GM13977 (cell line): Measurements from ENCODE around the gene MAPK9.

Source experiments
- DNase-seq: peaks from one replicate; pipeline ENCODE4 v3.0.0; 2012; ENCODE audit warnings: low spot score
- in situ Hi-C: fragments of 300-500 bp; cut with MboI; formaldehyde crosslinking; loops from one replicate; pipeline ENCODE4 v1.12.0; 2022; ENCODE audit warnings: low sequenced_read_pairs, low pct_unique_long_range_greater_than_20kb, mixed read lengths, inconsistent platforms; ENCODE audit not compliant: unreplicated experiment
- TF ChIP-seq, protein P1 (sequence below): IDR thresholded peaks from 2 replicates; pipeline ENCODE4 v1.5.1; 2012; ENCODE audit warnings: mild to moderate bottlenecking, control low read depth; ENCODE audit not compliant: insufficient read depth; ENCODE audit errors: extremely low read depth, missing control alignments

The MAPK9 gene

GRCh38 chr5:180296771-180297170, 4.9 kb upstream of the MAPK9 start:
- in situ Hi-C loops, result no loop called here
- TF ChIP-seq, protein P1, sequence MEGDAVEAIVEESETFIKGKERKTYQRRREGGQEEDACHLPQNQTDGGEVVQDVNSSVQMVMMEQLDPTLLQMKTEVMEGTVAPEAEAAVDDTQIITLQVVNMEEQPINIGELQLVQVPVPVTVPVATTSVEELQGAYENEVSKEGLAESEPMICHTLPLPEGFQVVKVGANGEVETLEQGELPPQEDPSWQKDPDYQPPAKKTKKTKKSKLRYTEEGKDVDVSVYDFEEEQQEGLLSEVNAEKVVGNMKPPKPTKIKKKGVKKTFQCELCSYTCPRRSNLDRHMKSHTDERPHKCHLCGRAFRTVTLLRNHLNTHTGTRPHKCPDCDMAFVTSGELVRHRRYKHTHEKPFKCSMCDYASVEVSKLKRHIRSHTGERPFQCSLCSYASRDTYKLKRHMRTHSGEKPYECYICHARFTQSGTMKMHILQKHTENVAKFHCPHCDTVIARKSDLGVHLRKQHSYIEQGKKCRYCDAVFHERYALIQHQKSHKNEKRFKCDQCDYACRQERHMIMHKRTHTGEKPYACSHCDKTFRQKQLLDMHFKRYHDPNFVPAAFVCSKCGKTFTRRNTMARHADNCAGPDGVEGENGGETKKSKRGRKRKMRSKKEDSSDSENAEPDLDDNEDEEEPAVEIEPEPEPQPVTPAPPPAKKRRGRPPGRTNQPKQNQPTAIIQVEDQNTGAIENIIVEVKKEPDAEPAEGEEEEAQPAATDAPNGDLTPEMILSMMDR, result no peak
- no peak for DNase-seq

DNA sequence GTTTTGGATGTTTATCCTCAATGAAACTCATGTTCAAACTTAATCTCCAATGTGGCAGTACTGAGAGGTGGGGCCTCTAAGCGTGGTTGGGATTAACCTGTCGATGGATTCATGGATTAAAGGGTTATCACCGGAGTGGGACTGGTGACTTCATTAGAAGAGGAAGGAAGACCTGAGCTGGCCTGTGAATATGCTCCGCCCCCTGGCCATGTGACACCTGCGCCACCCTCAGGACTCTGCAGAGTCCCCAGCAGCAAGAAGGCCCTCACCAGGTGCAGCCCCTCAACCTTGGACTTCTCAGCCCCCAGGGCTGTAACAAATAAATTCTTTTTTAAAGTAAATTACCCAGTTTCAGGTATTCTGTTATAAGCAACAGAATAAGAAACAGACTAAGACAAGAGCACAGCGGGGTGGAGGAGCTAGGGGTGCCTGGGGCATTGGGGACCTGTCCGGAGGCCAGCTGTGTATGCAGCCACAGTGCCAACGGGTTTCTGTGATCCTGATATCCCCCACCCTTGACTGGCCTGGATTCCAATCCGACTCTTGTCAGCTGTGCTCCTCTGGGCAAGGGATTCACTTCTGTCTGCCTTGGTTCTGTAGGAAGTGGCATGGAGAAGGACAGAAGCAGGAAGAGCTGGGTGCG, 3.2 kb upstream of the MAPK9 start:
- in situ Hi-C loops, result no loop called here
- TF ChIP-seq, protein P1, result no peak
- no peak for DNase-seq

- in situ Hi-C loops, result no loop called here
- TF ChIP-seq, protein P1, result no peak
- no peak for DNase-seq
Measured at GRCh38 chr5:180294411-180294810, 2.5 kb upstream of the MAPK9 start.

GRCh38 chr5:180291234-180291940, 496 bp downstream of the MAPK9 start:
- in situ Hi-C loops, result no loop called here
- DNase-seq, result no peak
- TF ChIP-seq, protein P1, result peak; percentile 42

DNA sequence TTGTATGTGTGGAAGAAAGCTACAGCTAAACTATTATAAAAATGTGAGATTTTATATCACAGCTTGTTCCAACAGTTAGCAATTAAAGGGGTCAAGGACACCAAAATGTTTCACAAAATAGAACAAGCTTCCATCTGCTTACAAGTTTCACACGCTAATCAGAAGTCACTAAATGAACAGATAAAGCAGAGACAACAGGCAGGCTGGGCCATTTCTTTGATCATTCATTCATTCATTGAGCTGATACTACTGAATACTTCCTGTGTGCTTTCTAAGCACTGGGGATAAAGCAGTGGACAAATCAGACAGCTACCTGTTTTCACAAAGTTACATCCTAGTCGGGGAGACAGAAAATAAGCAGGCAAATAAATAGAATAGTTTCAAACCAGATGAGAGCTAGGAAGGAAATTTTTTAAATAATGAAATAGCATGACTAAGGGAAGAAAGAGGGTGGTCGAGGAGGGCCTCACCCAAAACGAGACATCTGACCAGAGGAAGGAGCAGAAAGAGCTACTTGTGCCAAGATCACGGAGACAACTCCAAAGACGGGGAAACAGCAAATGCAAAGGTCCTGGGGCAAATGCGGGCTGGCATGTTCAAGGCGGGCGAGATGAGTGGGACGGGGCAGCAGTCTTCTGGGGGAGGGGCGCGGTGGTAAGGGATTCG, 1.2 kb downstream of the MAPK9 start:
- in situ Hi-C loops, result no loop called here
- no peak for DNase-seq
- TF ChIP-seq, protein P1, result no peak

DNA sequence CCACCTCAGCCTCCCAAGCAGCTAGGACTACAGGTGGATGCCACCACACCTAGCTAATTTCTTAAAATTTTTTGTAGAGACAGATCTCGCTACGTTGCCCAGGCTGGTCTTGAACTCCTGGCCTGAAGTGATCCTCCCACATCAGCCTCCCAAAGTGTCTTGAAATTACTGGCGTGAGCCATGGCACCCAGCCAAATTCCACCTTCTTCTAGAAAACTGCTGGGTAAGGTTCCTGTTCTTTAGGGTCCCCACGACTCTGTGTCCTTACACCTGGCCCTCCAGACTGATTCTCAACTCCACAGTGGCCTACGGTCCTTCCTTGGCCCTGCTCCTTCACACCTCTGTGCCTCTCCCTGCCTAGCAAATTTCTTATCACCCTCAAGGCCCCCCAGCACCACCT, 1.9 kb downstream of the MAPK9 start:
- TF ChIP-seq, protein P1, result no peak
- DNase-seq, result no peak
- in situ Hi-C loops, result no loop called here
